Activated B cell treated with CpG ODN at 0.5 μM for 24 hours (primary cell): ENCODE measurements around the gene PHACTR1. TPM values are rescaled to one million over a fixed set of nuclear protein-coding genes. Genes with fewer than 3 reads are reported as not detected.

Source experiments
- ATAC-seq: fragments of 200-7000 bp; cut with Tn5 transposase; one replicate; pipeline ENCODE4 v1.10.0; 2021; ENCODE audit warnings: low read depth, mild to moderate bottlenecking, moderate library complexity
- CTCF ChIA-PET: fragments of 350-600 bp; sonication (Branson Sonifier 250); formaldehyde crosslinking; loops from one replicate; lab custom pipeline; 2021; ENCODE audit warnings: antibody characterized with exemption; lab: Charles Lee
- POLR2A ChIA-PET: fragments of 350-600 bp; sonication (Branson Sonifier 250); formaldehyde crosslinking; loops from one replicate; lab custom pipeline; 2021; ENCODE audit warnings: antibody characterized with exemption; lab: Charles Lee
- DNase-seq: peaks from one replicate; pipeline ENCODE4 v3.0.0; 2022
- H3K27ac Mint-ChIP-seq: one replicate; pipeline ENCODE4 v1.8.0; 2020; ENCODE audit warnings: mixed read lengths
- H3K27me3 Mint-ChIP-seq: one replicate; pipeline ENCODE4 v1.8.0; 2021; ENCODE audit warnings: mixed read lengths
- H3K36me3 Mint-ChIP-seq: one replicate; pipeline ENCODE4 v1.8.0; 2021; ENCODE audit warnings: low read depth, mixed read lengths
- H3K4me1 Mint-ChIP-seq: one replicate; pipeline ENCODE4 v1.8.0; 2021; ENCODE audit warnings: mixed read lengths
- H3K4me3 Mint-ChIP-seq: one replicate; pipeline ENCODE4 v1.8.0; 2020; ENCODE audit warnings: mild to moderate bottlenecking, mixed read lengths
- H3K9me3 Mint-ChIP-seq: one replicate; pipeline ENCODE4 v1.8.0; 2020; ENCODE audit warnings: mixed read lengths
- CTCF ChIP-seq: fragments of 200-600 bp; IDR thresholded peaks from one replicate; pipeline ENCODE4 v1.8.0; 2022; ENCODE audit warnings: antibody characterized with exemption, mild to moderate bottlenecking
- intact Hi-C: fragments of 100-400 bp; cut with micrococcal nuclease; formaldehyde crosslinking; loops from one replicate; pipeline ENCODE4 v1.15.1; 2024
- total RNA-seq: library from RNA; stranded (reverse); gene quantifications from 2 replicates; pipeline ENCODE4 v1.2.3, GENCODE V29; 2022

PHACTR1 gene
- total RNA-seq, 1 donor from 2014 or later, result 115 TPM

DNA sequence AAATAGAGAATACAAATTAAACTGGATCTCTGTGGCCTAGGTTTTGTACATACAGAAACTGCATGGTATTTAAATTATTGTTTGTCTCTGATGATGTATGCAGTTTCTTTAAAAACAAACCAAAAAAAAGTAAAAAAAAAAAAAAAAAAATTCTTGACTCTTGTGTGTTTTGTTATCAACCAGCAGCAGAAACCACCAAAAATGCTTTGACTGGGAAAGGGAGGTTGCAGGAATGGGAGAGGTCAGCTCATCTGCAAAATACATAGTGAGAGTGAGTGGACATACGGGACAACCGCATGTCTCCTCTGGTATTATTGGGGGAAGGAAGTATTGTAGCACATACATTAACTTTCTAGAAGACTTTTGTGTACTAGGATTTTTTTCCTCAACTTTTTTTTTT lies 573.8 kb downstream of the PHACTR1 start:
- POLR2A ChIA-PET, result interaction anchor here (1.1 to 1.5 kb wide), 3 partner anchors 12 to 38 kb away, joined by 6 to 8 read pairs (median 6); partner anchors contain the start of gene TBC1D7
- ATAC-seq (no peak), DNase-seq (no peak)
- Mint-ChIP-seq H3K27me3 (no peaks in the 10 kb centered on the region), H3K9me3 (peaks cover 2% of the 10 kb centered on the region), H3K36me3 (peaks cover 81% of the 10 kb centered on the region), H3K4me1 (peaks cover 47% of the 10 kb centered on the region), H3K27ac (no peak overlapping the region), H3K4me3 (no peak overlapping the region)
- intact Hi-C loops, result no loop called here
- no peak for TF ChIP-seq CTCF
- CTCF ChIA-PET, result no interaction called here

- no peak overlapping the region for H3K27ac Mint-ChIP-seq
- no peak for TF ChIP-seq CTCF
- no peaks in the 10 kb centered on the region for H3K27me3 Mint-ChIP-seq
- no peak overlapping the region for H3K4me3 Mint-ChIP-seq
- intact Hi-C loops, result no loop called here
- ChIA-PET POLR2A (interaction anchor here (0.6 to 3.1 kb wide), 2 partner anchors 10 to 14 kb away, joined by 11 to 14 read pairs; no protein-coding TSS in a partner anchor), CTCF (interaction anchor here (1.1 kb wide), 1 partner anchor 10 kb away, joined by 3 read pairs; no protein-coding TSS in a partner anchor)
- H3K9me3 Mint-ChIP-seq, result no peaks in the 10 kb centered on the region
- peaks cover 49% of the 10 kb centered on the region for H3K4me1 Mint-ChIP-seq
- DNase-seq, result no peak
- peaks cover 60% of the 10 kb centered on the region for H3K36me3 Mint-ChIP-seq
- no peak for ATAC-seq
These were observed 576.2 kb downstream of the PHACTR1 start for GRCh38 chr6:13292774-13293173.

DNA sequence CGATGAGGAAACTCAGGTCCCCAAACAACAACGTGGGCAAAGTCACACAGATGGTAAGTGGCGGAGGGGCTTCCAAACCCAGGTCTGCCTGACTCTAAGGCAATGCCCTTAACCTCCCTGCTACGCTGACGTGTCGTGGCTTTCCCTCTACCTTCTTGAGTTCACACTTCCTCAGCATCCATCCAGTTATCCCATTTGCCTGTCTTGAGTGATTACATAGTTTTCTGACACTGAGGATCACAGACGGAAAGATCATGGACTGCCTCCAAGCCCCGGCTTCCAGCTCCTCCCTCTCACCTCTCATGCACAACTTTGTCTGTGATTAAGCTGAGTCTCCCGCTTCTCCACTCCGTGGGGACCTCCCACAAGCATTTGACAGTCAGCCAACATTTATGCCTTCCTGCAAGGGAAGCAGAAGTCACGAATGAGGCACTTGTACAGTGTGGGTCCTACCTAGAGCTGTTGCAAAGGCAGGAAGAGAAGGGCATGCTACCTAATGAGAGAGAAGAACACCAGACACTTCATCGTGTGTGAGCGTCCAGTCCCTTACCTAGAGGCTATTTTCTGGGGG lies 578.0 kb downstream of the PHACTR1 start:
- Mint-ChIP-seq H3K27ac (peak overlapping the region; percentile 78), H3K4me1 (peaks cover 54% of the 10 kb centered on the region), H3K9me3 (no peaks in the 10 kb centered on the region), H3K27me3 (no peaks in the 10 kb centered on the region), H3K36me3 (peaks cover 48% of the 10 kb centered on the region), H3K4me3 (no peak overlapping the region)
- POLR2A ChIA-PET, result interaction anchor here (0.8 to 3.1 kb wide), 3 partner anchors 9 to 22 kb away, joined by 4 to 14 read pairs (median 5); no protein-coding TSS in a partner anchor
- CTCF ChIA-PET, result no interaction called here
- DNase-seq, result no peak
- no peak for TF ChIP-seq CTCF
- intact Hi-C loops, result no loop called here
- no peak for ATAC-seq

- peaks cover 42% of the 10 kb centered on the region for H3K36me3 Mint-ChIP-seq
- no peak for DNase-seq
These were observed 579.0 kb downstream of the PHACTR1 start for GRCh38 chr6:13295576-13295975.

More at GRCh38 chr6:13295576-13295975, 579.0 kb downstream of the PHACTR1 start:
- ChIA-PET POLR2A (interaction anchor here (0.6 to 4.7 kb wide), 3 partner anchors 9 to 21 kb away, joined by 4 to 56 read pairs (median 32); no protein-coding TSS in a partner anchor), CTCF (interaction anchor here (1.2 to 1.9 kb wide), 3 partner anchors 32 to 101 kb away, joined by 3 to 7 read pairs (median 4); no protein-coding TSS in a partner anchor)
- peaks cover 62% of the 10 kb centered on the region for H3K4me1 Mint-ChIP-seq
- intact Hi-C loops, result no loop called here
- no peak for ATAC-seq
- no peak overlapping the region for H3K4me3 Mint-ChIP-seq
- no peaks in the 10 kb centered on the region for H3K9me3 Mint-ChIP-seq
- peak overlapping the region; percentile 78 for H3K27ac Mint-ChIP-seq
- TF ChIP-seq CTCF, result no peak
- no peaks in the 10 kb centered on the region for H3K27me3 Mint-ChIP-seq
